VCaP (cell line): ENCODE data around the gene ARNT2.

Experiments
- H3K27ac ChIP-seq: fragments of 450-650 bp; 2 replicates; pipeline ENCODE4 v1.5.1; 2017
- CTCF ChIP-seq: fragments of 450-650 bp; conservative IDR thresholded peaks from 2 replicates; pipeline ENCODE4 v1.5.1; 2017; ENCODE audit warnings: mild to moderate bottlenecking, moderate library complexity

Gene ARNT2

GRCh38 chr15:80501476-80501875 lies 97.3 kb downstream of the ARNT2 start:
- no peak overlapping the region for H3K27ac ChIP-seq
- no peak for TF ChIP-seq CTCF

- no peak for TF ChIP-seq CTCF
- no peak overlapping the region for H3K27ac ChIP-seq
Measured at GRCh38 chr15:80502782-80503181, 98.6 kb downstream of the ARNT2 start.

- H3K27ac ChIP-seq, result no peak overlapping the region
- no peak for TF ChIP-seq CTCF
Measured at GRCh38 chr15:80503319-80503952, 99.3 kb downstream of the ARNT2 start.

- H3K27ac ChIP-seq, result no peak overlapping the region
- TF ChIP-seq CTCF, result no peak
Measured at GRCh38 chr15:80504931-80505330, 100.7 kb downstream of the ARNT2 start.

GRCh38 chr15:80506286-80506893 lies 102.2 kb downstream of the ARNT2 start:
- TF ChIP-seq CTCF, result no peak
- no peak overlapping the region for H3K27ac ChIP-seq

GRCh38 chr15:80507131-80507530 lies 102.9 kb downstream of the ARNT2 start:
- TF ChIP-seq CTCF, result no peak
- no peak overlapping the region for H3K27ac ChIP-seq

GRCh38 chr15:80507638-80508316 lies 103.6 kb downstream of the ARNT2 start:
- H3K27ac ChIP-seq, result no peak overlapping the region
- TF ChIP-seq CTCF, result no peak
